Inflammatory macrophage treated with lipopolysaccharide for 4 hours (primary cell): ENCODE results near the gene HOPX.
A peak's percentile ranks its signal among the peaks of the same experiment; 100 is the strongest.
"Not testable (repeated sequence)": the region's sequence is repeated elsewhere in the genome, so short reads cannot be mapped to it uniquely, and the experiment has no call there.

Source experiments
- DNase-seq: peaks from one replicate; pipeline ENCODE4 v3.0.0-alpha.2; 2020

HOPX gene

GRCh38 chr4:56681158-56681852, at the start of gene HOPX:
HOPX (minus strand) TSS chr4:56681296; CDS start chr4:56657816, 23,480 bp downstream.
- DNase-seq = peak; percentile 54

DNA sequence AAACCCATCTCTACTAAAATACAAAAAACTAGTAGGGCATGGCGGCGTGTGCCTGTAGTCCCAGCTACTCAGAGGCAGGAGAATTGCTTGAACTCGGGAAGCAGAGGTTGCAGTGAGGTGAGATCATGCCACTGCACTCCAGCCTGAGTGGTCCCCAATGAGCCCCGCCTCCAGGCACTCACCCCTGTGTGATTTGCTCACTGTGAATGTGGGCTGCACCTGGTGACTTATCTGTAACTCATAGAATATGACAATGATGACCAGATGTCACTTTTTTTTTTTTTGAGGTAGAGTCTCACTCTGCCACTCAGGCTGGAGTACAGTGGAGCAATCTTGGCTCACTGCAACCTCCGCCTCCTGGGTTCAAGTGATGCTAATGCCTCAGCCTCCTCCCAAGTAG, 49.0 kb upstream of the HOPX start:
- no peak for DNase-seq

DNA sequence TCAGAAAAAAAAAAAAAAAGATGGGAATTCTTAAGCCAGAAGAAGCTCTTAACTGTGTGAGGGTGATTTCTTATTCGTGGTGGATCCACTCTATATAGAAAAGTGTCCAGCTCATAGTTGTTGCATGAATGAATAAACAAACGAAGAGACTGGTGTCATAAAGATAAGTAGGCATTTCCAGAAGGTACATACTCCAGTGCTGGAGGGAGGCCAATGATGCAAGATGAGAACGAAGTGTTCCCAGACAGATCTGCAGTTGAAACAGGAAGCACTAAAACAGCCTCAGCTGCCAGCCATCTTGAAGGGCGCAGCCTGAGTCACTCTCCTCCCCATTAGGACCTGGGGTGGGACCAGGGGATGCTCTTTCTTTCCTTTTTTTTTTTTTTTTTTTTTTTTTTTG, 47.4 kb upstream of the HOPX start:
- peak; percentile 54 for DNase-seq

- DNase-seq = no peak
Measured at GRCh38 chr4:56727150-56727549, 46.1 kb upstream of the HOPX start.

DNA sequence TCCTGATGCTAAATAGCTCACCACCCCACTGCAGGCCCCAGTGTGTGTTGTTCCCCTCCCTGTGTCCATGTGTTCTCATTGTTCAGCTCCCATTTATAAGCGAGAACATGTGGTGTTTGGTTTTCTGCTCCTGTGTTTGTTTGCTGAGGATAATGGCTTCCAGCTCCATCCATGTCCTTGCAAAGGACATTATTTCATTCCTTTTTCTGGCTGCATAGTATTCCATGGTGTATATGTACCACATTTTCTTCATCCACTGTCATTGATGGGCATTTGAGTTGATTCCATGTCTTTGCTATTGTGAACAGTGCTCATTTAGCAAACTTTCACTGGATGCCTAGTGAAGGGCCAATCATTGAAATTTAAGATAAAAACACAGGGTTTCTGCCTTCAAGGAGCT, 45.5 kb upstream of the HOPX start:
- DNase-seq = not testable (repeated sequence)

DNA sequence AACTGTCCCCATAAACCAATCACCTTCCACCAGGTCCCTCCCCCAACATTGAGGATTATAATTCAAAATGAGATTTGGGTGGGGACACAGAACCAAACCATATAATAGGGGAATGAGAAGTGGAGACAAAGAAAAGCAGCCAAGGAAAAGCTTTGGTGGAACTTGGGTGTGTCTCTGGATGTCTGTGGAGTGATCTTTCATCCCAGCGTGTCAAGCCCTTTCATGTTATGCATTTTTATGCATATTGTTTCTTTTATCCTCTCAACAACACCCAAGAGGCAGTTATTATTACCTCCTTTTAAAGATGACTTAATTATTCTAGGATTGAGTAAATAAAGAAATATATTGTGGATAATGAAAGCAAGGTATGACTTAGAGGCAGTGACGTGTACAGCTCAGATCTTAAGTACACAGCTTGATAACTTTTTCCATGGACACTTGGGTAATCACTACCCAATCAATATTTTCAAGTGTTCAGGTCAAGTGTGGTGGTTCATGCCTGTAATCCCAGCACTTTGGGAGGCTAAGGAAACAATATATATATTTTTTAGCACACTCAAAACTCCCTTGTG, 42.6 kb upstream of the HOPX start:
- no peak for DNase-seq

DNA sequence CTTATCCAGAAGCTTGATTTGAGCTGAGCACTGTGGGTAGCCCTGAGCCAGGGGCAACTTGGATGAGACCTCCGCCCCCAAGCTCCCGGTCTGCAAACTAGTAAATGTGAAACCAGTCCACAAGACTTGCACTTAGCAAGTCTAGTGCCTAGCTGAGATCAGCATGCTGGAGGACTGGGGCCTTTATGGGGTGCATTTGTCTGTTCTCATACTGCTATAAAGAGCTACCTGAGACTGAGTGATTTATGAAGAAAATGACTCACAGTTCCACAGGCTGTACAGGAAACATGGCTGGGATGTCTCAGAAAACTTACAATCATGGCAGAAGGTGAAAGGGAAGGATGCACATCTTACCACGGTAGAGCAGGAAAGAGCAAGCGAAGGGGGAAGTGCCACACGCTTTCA, 42.1 kb upstream of the HOPX start:
- DNase-seq = no peak

- DNase-seq = no peak
Measured at GRCh38 chr4:56708146-56708545, 27.1 kb upstream of the HOPX start.

DNA sequence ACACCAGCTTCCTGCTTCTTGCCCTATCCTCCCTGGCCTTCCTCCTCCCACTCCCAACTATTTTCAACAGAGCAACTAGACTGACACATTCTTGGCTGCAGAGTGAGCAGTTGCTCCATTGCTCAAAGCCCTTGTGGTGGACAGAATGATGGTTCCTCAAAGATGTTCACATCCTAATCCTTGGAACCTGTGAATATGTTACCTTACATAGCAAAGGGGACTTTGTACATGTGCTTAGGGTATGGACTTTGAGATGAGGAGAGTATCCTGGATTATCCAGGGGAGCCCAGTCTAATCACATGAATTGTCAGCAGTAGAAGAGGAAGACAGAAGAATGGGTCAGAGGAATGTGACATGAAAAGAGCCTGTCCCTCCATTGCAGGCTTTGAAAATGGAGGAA, 24.9 kb upstream of the HOPX start:
- peak; percentile 52 for DNase-seq

GRCh38 chr4:56705334-56705733, 24.2 kb upstream of the HOPX start:
- no peak for DNase-seq

DNA sequence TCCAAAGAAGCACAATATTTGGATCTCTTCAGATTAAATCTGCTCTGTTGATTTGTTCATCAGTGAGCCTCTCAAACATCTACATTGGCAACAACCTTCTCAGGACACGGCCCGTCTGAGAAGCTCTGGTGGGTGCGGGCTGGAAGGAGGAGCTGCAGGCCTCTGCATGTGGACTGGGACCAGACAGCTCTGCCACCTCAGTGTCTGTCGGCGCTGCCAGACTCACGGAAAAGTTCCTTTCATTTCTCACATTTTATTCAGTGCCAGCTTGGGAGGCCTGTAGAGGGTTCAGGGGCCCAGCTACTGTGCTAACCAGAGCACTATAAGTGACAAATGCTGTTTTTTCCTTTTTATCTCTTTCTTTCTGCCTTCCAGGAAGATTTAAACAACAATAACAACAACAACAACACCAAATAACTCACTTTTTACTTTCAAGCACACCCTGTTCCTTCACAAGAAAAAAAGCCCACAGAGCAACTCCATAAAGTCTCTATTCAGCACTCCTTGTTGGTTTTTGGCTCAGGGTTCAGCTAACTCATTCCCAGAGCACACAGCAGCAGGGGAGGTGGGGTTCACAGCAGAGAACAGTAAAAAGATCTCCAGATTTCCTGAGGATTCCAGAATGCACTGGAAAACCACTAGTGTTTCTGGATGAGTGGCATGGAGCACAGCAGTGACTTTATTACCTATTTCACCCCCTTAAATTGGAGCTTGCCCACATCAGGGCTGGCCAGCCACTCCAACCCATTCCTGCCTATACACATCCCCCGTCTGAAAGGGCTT, 23.2 kb upstream of the HOPX start:
- no peak for DNase-seq

- no peak for DNase-seq
Measured at GRCh38 chr4:56703378-56703777, 22.3 kb upstream of the HOPX start.

GRCh38 chr4:56701644-56702043, 20.5 kb upstream of the HOPX start:
- no peak for DNase-seq

DNA sequence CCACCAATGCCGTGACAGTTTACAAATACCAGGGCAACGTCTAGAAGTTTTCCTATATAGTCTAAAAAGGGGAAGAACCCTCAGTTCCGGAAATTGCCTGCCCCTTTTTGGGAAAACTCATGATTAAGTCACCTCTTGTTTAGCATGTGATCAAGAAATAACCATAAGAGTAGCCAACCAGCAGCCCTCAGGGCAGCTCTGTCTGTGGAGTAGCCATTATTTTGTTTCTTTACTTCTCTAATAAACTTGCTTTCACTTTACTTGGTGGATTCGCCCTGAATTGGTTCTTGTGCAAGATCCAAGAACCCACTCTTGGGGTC, 20.0 kb upstream of the HOPX start:
- DNase-seq = peak; percentile 36

DNA sequence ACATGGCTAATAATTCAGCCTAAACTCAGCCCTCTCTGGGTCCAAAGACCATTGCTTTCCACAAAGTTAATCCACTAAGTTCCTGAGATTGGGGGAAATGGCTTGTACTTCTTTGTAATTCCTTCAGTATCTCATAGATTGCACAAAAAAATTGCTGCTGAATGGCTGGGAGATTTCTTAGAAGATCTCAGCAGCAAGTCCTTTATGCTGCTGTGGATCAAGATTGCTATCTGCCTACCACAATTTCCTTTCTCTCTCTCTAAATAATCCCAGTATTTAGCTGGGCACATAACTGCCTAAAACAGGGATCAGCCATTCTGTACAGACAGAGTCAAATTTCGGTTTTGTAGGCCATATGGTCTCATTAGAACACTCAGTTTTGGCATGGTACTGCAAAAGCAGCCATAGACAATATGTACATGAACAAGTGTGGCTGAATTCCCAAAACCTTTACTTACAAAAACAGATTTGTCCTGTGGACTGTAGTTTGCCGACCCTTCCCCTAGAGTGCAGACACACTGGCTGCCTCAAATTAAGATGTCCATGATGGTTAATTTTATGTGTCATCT, 18.5 kb upstream of the HOPX start:
- DNase-seq = no peak

DNA sequence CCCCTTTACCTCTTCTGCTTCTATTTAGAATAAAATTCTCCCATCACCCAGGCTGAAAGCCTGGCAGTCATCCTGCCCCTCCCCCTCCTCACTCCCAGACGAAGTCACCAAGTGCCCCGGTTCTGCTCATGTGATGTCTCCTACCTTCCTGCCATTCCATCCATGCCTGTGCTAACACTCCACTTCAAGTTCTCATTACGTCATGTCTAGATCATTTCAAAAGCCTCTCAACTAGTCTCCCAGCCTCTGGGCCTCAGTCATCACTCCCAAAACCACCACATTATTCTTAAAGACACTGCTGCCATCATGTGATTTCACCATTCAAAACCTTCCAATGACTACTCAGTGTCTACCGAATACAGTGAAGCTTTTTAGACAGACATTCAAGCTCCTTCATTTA, 17.2 kb upstream of the HOPX start:
- no peak for DNase-seq

DNA sequence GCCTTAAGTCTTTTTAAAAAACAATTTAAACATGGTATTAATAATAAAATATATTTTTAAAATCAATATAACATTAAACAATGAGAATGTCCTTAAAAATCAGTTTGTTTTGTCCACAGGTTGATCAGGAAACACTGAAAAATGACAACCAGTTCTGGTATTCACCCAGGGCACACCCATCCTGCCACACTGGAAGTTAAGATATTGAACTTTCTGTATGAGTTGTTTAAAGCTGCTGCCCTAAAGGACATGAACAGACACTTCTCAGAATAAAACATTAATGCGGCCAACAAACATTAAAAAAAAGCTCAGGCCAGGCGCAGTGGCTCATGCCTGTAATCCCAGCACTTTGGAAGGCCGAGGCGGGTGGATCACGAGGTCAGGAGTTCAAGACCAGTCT, 15.0 kb upstream of the HOPX start:
- DNase-seq = no peak

GRCh38 chr4:56693476-56693875, 12.4 kb upstream of the HOPX start:
- not testable (repeated sequence) for DNase-seq

DNA sequence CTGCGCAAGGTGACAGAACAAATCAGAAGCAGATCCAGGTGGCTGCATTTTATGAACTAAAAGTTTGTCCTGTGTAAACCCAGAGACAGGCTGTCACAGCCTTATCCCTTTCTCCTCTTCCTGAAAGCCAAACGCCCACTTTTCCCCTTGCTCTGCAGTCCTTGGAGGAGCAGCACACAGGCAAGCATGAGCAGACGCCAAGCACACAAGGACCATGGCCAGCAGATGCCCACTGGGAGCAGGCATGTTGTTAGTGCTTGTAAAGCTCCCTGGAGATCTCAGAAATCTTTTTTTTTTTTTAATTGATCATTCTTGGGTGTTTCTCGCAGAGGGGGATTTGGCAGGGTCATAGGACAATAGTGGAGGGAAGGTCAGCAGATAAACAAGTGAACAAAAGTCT, 11.5 kb upstream of the HOPX start:
- DNase-seq = no peak

GRCh38 chr4:56691425-56691824, 10.3 kb upstream of the HOPX start:
- DNase-seq = no peak

DNA sequence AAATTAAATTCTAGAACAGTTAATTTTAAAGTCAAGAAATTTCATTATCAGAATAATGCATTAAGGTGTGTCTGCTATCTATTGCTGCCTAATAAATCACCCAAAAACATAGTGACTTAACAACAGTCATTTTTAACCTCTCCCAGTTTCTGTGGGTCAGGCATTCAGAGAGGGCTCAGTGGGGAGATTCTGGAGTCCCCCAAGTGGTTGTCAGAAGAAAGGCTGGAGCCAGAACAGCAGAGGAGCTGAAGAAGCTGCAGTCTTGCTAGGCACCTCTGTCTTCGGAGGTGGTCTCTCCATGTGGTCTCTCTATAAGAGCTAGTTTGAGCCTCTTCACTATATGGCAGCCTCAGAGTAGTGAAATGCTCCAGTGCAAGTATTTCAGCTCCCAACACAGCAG, 9.3 kb upstream of the HOPX start:
- DNase-seq = no peak

GRCh38 chr4:56689201-56689969, 8.3 kb upstream of the HOPX start:
- no peak for DNase-seq

GRCh38 chr4:56688094-56688647, 7.1 kb upstream of the HOPX start:
- no peak for DNase-seq
